GM12874 (cell line): Measurements from ENCODE around the gene STK24.

Experiments used
- CTCF ChIP-seq: IDR thresholded peaks from 2 replicates; pipeline ENCODE4 v1.5.1; 2011; ENCODE audit warnings: low read depth, mild to moderate bottlenecking, control low read depth, low read length, moderate library complexity; ENCODE audit not compliant: insufficient read depth

The STK24 gene

GRCh38 chr13:98576200-98576945 is 534 bp downstream of the STK24 start:
- TF ChIP-seq CTCF, result no peak

GRCh38 chr13:98575904-98576199 is 1.1 kb downstream of the STK24 start:
- no peak for TF ChIP-seq CTCF

GRCh38 chr13:98575009-98575903 is 1.7 kb downstream of the STK24 start:
- TF ChIP-seq CTCF, result no peak

- TF ChIP-seq CTCF, result no peak
These were observed 4.8 kb downstream of the STK24 start for GRCh38 chr13:98571955-98572662.

GRCh38 chr13:98570929-98571372 is 6.0 kb downstream of the STK24 start:
- TF ChIP-seq CTCF, result no peak

GRCh38 chr13:98568918-98569317 is 8.0 kb downstream of the STK24 start:
- TF ChIP-seq CTCF, result no peak

GRCh38 chr13:98567140-98567539 is 9.8 kb downstream of the STK24 start:
- no peak for TF ChIP-seq CTCF
